ENCODE results near the gene RAE1. TPM values are rescaled to one million over a fixed set of nuclear protein-coding genes. Genes with fewer than 3 reads are reported as not detected.

The RAE1 gene
- total and polyA plus RNA-seq, 2 of the 4 experiments (the other 2 are of a cell fraction), result 32.8 to 80.5 TPM

GRCh38 chr20:57312138-57312537 lies 38.9 kb upstream of the RAE1 start:
- no peak overlapping the region for H3K18ac ChIP-seq (ENCODE audit: low read depth, low read length)
- H3K27ac ChIP-seq (ENCODE audit: insufficient read depth, low read length), result no peak overlapping the region
- no peak overlapping the region for H2AK5ac ChIP-seq (ENCODE audit: low read depth, low read length)
- no peak overlapping the region for H2BK5ac ChIP-seq (ENCODE audit: low read depth, low read length, poor library complexity, severe bottlenecking)
- no peak overlapping the region for H3K4me3 ChIP-seq (ENCODE audit: insufficient read depth, low read depth, low read length)
- peaks cover 2% of the 10 kb centered on the region; the same call in 1 of the 2 replicates for H3K27me3 ChIP-seq (ENCODE audit: control insufficient read depth, insufficient read depth, low read length)
- H2AK9ac ChIP-seq (replicated peaks; ENCODE audit: low read depth, low read length, poor library complexity), result no peak overlapping the region
- H3K56ac ChIP-seq (ENCODE audit: extremely low read depth, insufficient read depth, low read length), result no peak overlapping the region
- POLR2A ChIA-PET (ENCODE audit: unreplicated experiment), result no interaction called here
- no peak overlapping the region for H2BK15ac ChIP-seq (ENCODE audit: low read depth, low read length)
- in situ Hi-C loops (cut with MboI; ENCODE audit: low sequenced_read_pairs) (no loop called here), dilution Hi-C loops (cut with HindIII; ENCODE audit: low sequenced_read_pairs, unreplicated experiment) (no loop called here), intact Hi-C loops (cut with micrococcal nuclease) (no loop called here)
- H3K79me1 ChIP-seq (ENCODE audit: low read depth in 1 of 2, low read length in 2 of 2), result no peaks in the 10 kb centered on the region
- H4K5ac ChIP-seq (ENCODE audit: low read depth, low read length), result no peak overlapping the region
- H4K20me1 ChIP-seq (ENCODE audit: insufficient read depth, low read length), result no peaks in the 10 kb centered on the region
- no peak overlapping the region for H4K91ac ChIP-seq (ENCODE audit: insufficient read depth, low read depth, low read length)
- H3K4me1 ChIP-seq (ENCODE audit: control insufficient read depth, insufficient read depth, low read length), result no peaks in the 10 kb centered on the region
- ATAC-seq (ENCODE audit: low read depth), result no peak
- no peak overlapping the region for H3K14ac ChIP-seq (replicated peaks; ENCODE audit: low read depth, low read length)
- DNase-seq, result no peak
- 53% methylated on average over 3 of the region's 6 CpGs; no CpG with 5 or more reads in 1 of the 2 experiments for WGBS, 2 experiments (ENCODE audit: extremely low coverage in 2 of 2, insufficient read length in 1 of 2)
- H3K9me1 ChIP-seq (ENCODE audit: insufficient read depth, low read length), result no peaks in the 10 kb centered on the region
- no peak overlapping the region for H2BK20ac ChIP-seq (ENCODE audit: low read depth, low read length)
- H3K9me3 ChIP-seq (ENCODE audit: control insufficient read depth, insufficient read depth, low read length), result no peaks in the 10 kb centered on the region
- H3K23ac ChIP-seq (ENCODE audit: low read depth, low read length), result no peak overlapping the region
- no peak overlapping the region for H3K4ac ChIP-seq (ENCODE audit: low read depth, low read length)
- CTCF ChIA-PET, result no interaction called here
- H3K9ac ChIP-seq (ENCODE audit: low read depth, low read length), result no peak overlapping the region
- TF ChIP-seq RFX5 (IDR thresholded peaks at IDR 0.05; ENCODE audit: low read depth, low read length) (no peak), CHD1 (IDR thresholded peaks at IDR 0.05; ENCODE audit: low read depth, low read length) (no peak), NFE2L2 (IDR thresholded peaks at IDR 0.05; ENCODE audit: low read depth, low read length) (no peak), CEBPB (IDR thresholded peaks at IDR 0.05; ENCODE audit: low read depth, low read length) (no peak), RAD21 (IDR thresholded peaks at IDR 0.05; ENCODE audit: low read length) (no peak), FOS (IDR thresholded peaks at IDR 0.05; ENCODE audit: low read depth, low read length) (no peak), RCOR1 (IDR thresholded peaks at IDR 0.05; ENCODE audit: insufficient replicate concordance, low read length) (no peak), MAZ (IDR thresholded peaks at IDR 0.05; ENCODE audit: borderline replicate concordance, low read depth, low read length) (no peak), CTCF (conservative IDR thresholded peaks at IDR 0.05; ENCODE audit: low read depth, low read length) (no peak), SMC3 (IDR thresholded peaks at IDR 0.05; ENCODE audit: low read depth, low read length) (no peak), MXI1 (IDR thresholded peaks at IDR 0.05; ENCODE audit: borderline replicate concordance, low read depth, low read length) (no peak), POLR2A (IDR thresholded peaks at IDR 0.05; ENCODE audit: low read depth, low read length) (no peak)
- H3K4me2 ChIP-seq (ENCODE audit: low read depth, low read length), result no peak overlapping the region
- H4K8ac ChIP-seq (ENCODE audit: low read depth in 2 of 2, low read length in 2 of 2), result no peak overlapping the region
- H3K36me3 ChIP-seq (ENCODE audit: control insufficient read depth, insufficient read depth, low read length), result no peaks in the 10 kb centered on the region
- H2AFZ ChIP-seq (replicated peaks; ENCODE audit: low read length, poor library complexity), result no peak overlapping the region
- BruUV-seq (replicated peaks), result no TSS peak
- no peak overlapping the region for H2BK120ac ChIP-seq (ENCODE audit: low read depth, low read length)

Measured in IMR-90 (cell line).